CD4-positive, alpha-beta T cell treated with Interleukin-6 at 100 ng/mL for 8 hours (primary cell): ENCODE data around the gene METTL9.
"Not testable (repeated sequence)": the region's sequence is repeated elsewhere in the genome, so short reads cannot be mapped to it uniquely, and the experiment has no call there.

Experiments
- DNase-seq: peaks from one replicate; pipeline ENCODE4 v3.0.0-alpha.2; 2020; ENCODE audit warnings: mixed read lengths, low spot score

The METTL9 gene

DNA sequence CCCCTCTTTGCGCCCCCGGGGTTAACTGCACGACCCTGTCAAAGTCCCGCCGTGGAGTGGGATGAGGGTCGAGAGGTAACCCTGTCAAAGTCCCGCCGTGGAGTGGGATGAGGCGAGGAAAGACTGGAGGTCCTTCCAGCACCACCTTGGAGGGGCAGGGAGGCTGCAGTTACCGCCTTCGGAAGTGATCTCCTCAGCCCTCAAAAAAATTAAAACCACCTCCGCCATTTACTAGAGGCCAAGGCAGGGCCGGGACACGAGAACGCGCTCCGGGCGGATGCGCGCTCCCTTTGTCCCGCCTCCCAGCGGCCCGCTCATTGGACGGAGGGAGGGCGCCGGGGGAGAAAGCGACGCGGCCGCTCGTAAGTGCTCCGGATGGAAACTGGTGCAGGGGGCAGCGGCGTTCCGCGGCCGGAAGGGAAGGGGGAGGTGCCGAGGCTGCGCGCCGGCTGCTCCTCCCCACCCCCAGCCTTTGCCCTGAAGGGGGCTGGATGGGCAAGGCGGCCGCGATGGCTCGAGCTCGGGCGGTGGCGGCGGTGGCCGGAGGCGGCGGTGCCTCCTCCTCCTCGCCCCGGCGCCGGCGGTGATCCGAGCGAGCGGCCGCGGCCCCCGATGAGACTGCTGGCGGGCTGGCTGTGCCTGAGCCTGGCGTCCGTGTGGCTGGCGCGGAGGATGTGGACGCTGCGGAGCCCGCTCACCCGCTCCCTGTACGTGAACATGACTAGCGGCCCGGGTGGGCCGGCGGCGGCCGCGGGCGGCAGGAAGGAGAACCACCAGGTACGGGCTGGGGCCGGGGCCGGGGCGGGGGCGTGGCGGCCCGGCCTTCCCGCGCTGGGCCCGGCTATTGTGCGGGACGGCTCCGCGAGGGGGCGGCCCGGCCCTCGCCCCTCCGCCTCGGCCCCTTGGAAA is at the start of gene METTL9:
Gene METTL9 (plus strand): TSS at position 456 of the 909 bp plus-strand sequence. CDS start 157 bp downstream, at position 613.
- DNase-seq, result peak; percentile 93

DNA sequence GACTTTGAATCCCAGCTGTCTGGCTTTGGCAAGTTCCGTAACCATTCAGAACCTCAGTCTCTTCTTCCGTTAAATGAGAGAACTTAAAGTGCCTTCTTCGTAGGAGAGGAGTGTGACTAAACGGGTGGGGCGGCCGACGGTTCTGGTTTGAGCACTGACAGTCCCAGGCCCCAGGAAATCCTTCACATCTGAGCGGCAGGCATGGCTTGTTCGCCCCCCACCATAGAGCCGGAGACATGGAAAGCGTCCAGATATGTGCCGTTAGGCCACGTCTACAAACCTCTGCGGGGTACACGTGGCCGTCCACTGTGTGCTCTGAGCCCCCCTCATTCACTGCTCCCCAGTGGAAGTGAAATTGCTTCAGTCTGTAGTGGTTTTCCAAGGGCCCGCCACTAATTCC is 49.4 kb upstream of the METTL9 start:
- DNase-seq, result not testable (repeated sequence)

DNA sequence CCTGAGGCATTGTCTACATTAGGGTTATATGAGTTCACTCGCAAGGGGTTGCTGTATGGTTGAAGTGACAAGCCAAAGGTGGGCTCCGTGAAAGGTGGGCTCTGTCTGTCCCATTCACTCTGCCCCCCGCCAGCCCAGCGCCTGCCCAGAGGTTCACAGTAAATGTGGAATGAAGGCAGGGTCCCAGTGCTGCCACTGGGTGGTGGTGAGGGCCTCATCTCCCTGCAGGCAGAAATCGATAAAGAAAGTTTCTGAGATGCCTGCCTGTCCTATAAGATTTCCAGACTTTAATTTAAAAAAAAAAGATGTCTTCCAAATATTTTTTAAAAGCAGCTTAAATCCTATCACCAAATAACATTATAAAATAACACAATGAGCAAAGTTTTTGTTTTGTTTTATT is 48.9 kb upstream of the METTL9 start:
- not testable (repeated sequence) for DNase-seq

DNA sequence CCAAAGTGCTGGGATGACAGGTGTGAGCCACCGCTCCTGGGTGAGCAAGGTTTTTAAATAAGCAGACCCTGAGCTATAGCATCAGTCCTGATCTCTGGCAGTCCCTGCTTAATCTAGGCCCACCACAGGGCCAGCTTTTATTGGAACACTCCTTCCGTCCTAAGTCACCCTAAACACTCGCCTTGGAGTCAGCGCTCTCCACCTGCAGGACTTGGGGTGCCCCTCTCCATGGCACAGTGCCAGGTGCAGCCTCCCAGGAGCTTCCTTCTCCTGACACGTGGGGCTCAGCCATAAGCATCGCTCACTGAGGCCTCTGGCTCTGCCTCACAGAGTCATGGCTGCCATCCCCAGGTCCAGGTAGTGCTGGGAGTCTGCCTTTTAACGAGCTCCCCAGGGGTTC is 48.3 kb upstream of the METTL9 start:
- not testable (repeated sequence) for DNase-seq

DNA sequence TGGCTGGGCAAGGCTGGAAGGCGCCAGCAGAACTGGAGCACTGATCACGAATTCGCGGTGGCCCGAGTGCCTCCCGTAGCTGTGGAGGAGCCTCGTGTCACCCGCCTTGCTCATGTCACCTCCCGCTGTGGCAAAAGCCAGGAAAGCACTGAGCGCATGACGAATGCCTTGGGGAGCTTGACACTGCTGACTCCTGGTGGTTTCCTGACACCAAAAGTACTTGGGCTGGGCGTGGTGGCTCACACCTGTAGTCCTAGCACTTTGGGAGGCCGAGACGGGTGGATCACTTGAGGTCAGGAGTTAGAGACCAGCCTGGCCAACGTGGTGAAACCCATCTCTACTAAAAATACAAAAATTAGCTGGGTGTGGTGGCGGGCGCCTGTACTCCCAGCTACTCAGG is 47.8 kb upstream of the METTL9 start:
- not testable (repeated sequence) for DNase-seq

DNA sequence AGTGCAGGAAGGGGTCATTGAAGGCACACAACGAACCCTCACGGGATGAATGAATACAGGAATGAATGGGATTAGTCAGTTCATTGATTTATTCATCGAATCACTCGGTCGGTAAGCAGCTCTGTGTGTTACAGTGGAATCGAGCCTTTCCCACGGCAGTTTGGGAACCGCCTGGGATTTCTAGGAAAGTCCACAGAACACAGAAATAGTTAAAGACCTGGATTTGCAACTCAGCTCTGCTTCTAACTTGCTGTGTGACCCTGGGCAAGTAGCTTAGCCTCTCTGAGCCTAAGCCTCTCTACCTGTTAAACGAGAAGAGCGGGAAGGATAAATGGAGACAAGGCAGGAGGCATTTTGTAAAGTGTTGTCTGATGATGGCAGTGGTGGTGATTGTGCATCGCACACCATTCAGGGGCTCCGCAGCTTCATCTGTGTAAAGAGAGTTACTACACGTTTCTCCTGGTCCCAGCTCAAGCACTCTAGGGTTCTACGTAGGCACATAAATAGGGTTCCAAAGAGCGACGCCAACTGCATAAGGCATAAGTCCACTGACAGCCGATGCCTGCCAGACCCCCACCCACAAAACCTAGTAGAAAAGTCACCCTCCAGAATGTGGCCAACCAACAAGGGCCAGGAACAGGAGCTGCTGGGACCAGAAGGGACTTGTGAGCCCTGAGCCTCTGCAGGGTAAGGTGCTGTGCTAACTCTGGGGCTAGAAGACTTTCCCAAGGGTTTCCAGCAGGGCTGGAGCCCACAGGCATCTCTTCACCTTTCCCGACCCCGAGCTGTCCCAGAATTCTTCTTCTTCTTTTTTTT is 45.7 kb upstream of the METTL9 start:
- DNase-seq, result not testable (repeated sequence)

DNA sequence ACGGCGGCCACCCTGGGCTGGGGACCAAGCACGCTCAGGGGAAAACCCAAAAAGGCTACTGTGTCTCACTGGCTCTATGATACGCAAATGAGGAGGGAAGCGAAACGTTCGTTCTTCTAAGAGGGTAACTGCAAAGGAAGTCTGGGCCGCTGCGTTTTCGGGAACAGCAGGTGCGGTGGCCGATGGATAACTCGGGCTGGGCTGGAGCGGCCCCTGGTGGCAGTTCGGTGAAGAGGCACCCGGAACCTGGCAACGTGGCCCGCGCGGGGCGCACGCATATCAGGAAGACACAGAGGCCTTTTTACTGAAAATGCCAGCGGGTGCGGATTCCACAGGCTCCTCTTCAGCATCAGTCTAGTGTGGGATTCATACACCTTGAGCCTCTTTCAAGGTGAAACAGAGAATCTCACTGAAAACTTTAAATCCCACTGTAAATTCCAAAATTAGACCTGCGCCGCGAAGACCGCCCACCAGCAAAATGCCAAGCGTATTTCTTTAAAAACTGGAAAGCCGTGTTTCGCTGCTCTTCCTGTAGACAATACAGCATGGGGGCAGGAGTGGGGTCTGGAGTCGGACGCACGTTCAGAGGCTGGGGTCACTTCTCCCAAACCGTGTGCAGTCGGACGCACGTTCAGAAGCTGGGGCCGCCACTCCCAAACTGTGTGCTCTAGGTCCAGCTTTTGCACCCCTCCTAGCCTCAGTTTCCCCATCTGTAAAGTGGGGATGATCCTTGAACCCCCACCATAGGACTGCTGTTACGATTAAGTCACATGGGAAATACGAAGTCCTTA is 44.4 kb upstream of the METTL9 start:
- peak; percentile 88 for DNase-seq

DNA sequence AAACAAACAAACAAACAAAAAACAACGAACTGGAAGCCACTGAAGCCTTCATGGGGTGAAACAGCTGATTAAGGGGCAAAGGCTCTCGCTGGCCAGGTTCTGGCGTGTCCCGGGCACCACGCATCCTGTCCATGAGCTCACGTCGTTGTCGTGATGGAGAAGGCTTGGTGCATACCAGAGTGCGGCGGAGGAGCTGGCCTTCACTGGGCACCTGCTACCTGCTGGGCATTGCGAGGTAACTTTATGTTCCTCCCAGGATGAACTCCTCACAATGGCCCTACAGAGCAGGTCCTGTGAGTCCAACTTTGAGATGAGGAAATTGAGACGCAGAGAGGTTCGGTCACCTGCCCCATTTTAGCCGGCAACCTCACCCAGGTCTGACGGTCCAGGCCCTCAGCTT is 43.8 kb upstream of the METTL9 start:
- not testable (repeated sequence) for DNase-seq

DNA sequence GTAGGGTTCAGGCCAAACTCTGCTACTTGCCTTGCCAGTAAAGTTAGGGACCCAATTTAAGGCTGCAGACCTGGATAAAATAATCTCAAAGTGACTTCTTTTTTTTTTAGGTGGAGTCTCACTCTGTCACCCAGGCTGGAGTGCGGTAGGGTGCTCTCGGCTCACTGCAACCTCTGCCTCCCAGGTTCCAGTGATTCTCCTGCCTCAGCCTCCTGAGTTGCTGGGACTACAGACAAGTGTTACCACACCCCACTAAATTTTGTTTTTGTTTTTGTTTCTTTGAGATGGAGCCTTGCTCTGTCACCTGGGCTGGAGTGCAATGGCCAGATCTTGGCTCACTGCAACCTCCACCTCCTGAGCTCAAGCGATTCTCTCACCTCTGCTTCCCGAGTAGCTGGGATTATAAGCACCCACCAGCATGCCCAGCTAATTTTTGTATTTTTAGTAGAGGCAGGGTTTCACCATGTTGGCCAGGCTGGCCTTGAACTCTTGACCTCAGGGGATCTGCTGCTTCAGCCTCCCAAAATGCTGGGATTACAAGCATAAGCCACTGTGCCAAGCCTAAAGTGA is 43.3 kb upstream of the METTL9 start:
- DNase-seq, result not testable (repeated sequence)

DNA sequence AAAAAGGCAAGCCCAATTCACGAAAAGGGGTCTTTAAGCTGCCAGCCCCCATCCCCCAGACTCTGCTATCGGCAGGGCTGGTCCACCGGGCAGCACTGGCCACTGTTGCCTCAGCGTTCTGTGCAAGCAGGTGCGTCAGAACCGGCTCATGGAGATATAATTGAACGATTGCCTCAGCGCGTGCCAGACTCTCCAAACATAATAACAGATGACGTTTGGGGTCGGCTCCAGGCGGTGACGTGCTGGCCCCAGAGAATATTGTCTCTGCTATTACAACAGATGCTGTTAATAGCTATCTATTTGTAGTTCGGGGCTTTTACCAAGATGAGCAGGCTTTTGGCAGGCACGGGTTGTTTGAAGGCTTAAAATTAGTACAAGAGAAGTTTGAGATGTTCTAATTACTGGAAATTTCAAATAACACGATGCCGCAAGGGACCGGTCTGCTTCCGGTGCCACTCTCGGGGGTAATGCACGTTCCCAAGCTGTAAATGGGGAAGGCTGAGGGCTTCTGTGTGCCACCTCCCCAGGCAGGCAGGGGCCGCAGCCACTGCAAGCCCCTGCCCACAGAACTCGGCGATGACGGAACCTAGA is 42.6 kb upstream of the METTL9 start:
- not testable (repeated sequence) for DNase-seq

DNA sequence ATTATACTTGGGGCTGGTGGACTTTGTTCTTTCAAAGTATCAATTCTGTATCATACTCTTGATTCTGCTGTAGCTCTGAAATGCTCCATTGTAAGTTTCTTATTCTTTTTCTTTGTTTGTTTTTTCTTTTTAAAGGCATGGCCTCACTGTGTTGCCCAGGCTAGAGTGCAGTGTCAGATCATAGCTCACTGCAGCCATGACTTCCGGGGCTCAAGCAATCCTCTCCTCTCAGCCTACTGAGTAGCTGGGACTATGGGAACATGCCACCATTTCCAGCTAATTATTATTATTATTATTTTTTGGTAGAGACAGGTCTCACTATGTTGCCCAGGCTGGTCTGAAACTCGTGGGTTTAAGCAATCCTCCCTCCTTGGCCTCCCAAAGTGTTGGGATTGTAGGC is 38.9 kb upstream of the METTL9 start:
- no peak for DNase-seq

DNA sequence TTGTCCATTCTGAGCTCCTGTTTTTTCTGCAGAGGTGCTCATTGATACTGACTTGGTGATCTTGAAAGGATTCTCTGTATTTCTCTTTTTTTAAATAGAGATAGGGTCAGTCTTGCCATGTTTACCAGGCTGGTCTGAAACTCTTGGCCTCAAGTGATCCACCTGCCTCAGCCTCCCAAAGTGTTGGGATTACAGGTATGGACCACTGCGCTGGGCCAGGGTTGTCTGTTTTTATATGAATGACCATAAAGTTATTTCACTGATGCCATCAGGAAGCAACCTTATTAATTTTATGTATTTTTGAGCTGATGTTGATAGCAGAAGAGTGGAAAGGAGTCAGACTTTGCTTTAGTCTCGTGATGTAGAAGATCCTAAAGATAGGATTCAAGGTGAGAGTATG is 35.7 kb upstream of the METTL9 start:
- no peak for DNase-seq

DNA sequence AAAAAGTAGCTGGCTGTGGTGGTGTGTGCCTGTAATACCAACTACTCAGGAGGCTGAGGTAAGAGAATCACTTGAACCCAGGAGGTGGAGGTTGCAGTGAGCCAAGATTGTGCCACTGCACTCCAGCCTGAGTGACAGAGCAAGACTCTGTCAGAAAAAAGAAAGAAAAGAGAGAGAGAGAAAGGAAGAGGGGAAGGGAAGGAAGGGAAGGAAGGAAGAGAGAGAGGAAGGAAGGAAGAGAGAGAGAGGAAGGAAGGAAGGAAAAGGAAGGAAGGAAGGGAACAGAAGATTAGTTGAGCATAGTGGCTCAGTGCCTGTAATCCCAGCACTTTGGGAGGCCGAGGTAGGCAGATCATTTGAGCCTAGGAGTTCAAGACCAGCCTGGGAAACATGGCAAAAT is 35.0 kb upstream of the METTL9 start:
- not testable (repeated sequence) for DNase-seq

DNA sequence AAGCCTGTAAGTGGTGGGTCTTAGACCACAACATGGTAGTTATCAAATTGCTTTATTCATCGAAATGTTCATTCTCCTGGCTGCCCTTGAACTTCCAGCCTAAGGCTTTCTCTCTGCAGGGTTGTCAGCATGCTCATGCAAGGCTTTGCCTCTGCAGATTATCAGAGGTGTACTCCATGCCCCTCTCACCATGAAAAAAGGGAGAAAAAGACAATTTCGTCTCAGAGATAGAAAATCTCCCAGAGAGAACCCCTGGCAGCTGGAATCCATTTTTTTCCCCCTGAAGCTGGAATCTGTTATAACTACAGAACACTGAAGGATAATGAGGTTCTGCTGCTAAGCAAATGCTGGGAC is 33.9 kb upstream of the METTL9 start:
- no peak for DNase-seq

DNA sequence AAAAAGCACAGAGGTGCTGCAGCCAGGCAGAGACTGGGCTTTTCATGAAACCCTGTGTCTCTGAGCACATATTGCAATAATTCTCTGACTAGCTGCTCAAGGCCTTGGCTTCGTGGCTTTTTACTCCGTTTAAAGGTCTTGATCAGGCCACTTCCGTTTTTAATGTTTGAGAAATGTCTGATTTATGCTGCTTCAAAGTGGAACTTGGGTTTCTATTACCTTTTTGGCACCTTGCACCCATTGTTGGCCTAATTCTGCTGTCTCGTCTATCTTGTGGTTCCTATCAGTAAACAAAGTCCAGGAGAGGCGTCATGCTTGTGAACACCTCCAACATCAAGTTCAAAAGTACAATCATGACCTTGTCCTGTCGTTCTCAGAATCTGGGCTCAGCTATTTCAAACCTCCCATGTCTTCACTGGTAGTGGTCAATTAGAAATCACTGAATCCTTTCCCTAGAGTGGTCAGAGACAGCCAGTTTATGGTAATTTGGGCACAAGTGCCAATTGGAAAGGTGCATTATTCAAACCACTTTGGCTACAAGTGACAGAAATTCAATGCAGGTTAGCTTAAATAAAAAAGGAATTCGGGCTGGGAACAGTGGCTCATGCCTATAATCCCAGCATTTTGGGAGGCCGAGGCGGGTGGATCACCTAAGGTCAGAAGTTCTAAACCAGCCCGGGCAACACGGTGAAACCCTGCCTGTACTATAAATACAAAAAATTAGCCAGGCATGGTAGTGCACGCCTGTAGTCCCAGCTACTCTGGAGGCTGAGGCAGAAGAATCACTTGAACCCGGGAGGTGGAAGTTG is 33.3 kb upstream of the METTL9 start:
- DNase-seq, result no peak

DNA sequence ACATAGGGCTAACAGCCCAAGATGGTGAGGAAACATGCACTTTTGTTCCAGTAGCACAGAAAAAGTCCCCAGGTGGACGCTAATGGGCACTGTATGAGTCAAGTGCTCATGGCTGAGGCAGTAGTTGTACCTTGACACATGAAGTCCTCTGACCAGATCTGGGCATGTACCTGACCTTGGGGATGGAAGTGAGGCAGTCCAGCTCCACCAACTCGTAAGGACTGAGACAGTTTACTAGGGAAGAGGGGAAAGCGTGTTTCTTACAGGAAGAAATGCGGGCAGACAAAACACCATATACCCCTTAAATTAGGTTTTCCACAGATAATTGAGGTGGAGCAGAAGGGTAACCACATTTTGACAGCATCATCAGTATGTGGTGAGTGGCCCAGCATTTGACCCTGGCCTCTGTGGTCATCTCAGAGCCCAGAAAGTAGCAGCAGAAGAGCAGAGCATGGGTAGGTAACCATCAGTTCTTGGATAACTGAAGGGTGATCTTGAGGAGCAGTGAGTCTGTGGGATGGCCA is 32.4 kb upstream of the METTL9 start:
- DNase-seq, result no peak

DNA sequence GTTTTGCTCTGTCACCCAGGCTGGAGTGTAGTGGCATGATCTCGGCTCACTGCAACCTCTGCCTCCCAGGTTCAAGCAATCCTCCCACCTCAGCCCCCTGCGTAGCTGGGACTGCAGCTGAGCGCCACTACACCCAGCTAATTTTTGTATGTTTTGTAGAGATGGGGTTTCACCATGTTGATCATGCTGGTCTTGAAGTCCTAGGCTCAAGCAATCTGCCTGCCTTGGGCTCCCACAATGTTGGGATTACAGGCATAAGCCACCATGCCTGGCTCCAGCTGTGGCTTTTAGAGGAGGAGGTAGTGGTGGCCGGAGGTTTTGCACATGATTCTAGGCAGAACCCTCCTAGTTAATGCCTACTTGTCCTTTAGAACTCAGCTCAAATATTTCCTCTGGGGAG is 31.9 kb upstream of the METTL9 start:
- not testable (repeated sequence) for DNase-seq

DNA sequence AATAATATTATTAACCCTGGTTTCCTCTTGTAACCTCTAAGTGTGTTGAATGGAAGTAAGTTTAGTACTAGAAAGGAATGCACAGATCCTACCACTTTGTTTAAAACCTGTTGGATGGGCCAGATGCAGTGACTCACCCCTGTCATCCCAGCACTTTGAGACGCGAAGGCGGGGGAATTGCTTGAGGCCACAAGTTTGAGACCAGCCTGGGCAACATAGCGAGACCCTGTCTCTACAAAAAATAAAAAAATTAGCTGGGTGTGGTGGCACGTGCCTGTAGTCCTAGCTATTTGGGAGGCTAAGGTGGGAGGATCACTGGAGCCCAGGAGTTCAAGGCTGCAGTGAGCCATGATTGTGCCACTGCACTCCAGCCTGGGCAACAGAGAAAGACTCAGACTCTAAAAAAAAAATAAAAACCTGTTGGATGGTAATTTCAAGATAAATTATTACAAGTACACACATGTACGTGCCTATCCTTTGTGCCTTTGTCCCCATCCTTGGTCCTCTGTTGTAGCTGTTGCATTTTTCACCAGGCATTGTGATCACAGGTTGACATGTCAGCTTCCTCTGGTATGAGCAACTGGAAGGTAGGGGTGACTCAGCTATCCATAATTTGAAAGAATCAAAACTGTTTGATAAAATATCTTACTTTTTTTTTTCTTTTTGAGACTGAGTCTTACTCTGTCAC is 30.7 kb upstream of the METTL9 start:
- DNase-seq, result no peak

DNA sequence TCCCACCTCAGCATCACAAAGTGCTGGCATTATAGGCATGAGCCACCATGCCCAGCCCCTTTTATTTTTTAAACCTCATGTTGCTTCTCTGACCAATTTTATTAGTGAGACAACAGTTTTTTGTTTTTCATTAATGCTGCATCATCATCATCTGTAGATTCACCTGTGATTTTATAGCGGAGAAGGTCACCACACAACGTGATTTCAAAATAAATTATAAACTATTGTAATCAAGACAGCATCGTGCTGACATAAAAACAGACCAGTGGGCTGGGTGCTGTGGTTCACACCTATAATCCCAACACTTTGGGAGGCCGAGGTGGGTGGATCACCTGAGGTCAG is 28.7 kb upstream of the METTL9 start:
- no peak for DNase-seq

DNA sequence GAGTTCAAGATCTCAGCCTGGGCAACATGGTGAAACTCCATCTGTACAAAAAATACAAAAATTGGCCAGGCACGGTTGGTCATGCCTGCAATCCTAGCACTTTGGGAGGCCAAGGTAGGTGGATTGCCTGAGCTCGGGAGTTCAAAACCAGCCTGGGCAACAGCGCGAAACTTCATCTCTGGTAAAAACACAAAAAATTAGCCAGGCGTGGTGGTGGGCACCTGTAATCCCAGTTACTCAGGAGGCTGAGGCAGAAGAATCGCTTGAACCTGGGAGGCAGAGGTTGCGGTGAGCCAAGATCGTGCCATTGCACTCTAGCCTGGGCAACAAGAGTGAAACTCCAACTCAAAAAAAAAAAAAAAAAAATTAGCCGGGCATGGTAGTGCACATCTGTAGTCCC is 25.9 kb upstream of the METTL9 start:
- not testable (repeated sequence) for DNase-seq
